ENCODE results near the gene CRYBG3. TPM values are rescaled to one million over a fixed set of nuclear protein-coding genes. Genes with fewer than 3 reads are reported as not detected.
A peak's percentile ranks its signal among the peaks of the same experiment; 100 is the strongest.
"Not testable (repeated sequence)": the region's sequence is repeated elsewhere in the genome, so short reads cannot be mapped to it uniquely, and the experiment has no call there.

CRYBG3 gene
- total RNA-seq, 1 donor from 2014 or later: 19.9 TPM

- no peak overlapping the region for H3K27ac ChIP-seq (replicated peaks)
- peaks cover 58% of the 10 kb centered on the region for H3K36me3 ChIP-seq
- no peaks in the 10 kb centered on the region for H3K9me3 ChIP-seq (replicated peaks)
- H3K4me3 ChIP-seq: no peak overlapping the region
- H3K4me1 ChIP-seq: peaks cover 13% of the 10 kb centered on the region
- no peak for TF ChIP-seq CTCF (IDR thresholded peaks at IDR 0.05; ENCODE audit: borderline replicate concordance)
- intact Hi-C loops (cut with micrococcal nuclease): no loop called here
- no peak for DNase-seq
- no peaks in the 10 kb centered on the region for H3K27me3 ChIP-seq (ENCODE audit: low read depth)
Observed at GRCh38 chr3:97896129-97896528, 74.3 kb downstream of the CRYBG3 start.

- no peak for TF ChIP-seq CTCF (IDR thresholded peaks at IDR 0.05; ENCODE audit: borderline replicate concordance)
- Histone ChIP-seq H3K4me3 (no peak overlapping the region), H3K27ac (replicated peaks) (no peak overlapping the region), H3K36me3 (peaks cover 53% of the 10 kb centered on the region), H3K27me3 (ENCODE audit: low read depth) (no peaks in the 10 kb centered on the region), H3K9me3 (replicated peaks) (no peaks in the 10 kb centered on the region), H3K4me1 (peaks cover 17% of the 10 kb centered on the region)
- DNase-seq: no peak
- intact Hi-C loops (cut with micrococcal nuclease): no loop called here
Observed at GRCh38 chr3:97896547-97896946, 74.7 kb downstream of the CRYBG3 start.

GRCh38 chr3:97899331-97899730, 77.5 kb downstream of the CRYBG3 start:
- DNase-seq: no peak
- no peaks in the 10 kb centered on the region for H3K9me3 ChIP-seq (replicated peaks)
- no peak for TF ChIP-seq CTCF (IDR thresholded peaks at IDR 0.05; ENCODE audit: borderline replicate concordance)
- intact Hi-C loops (cut with micrococcal nuclease): no loop called here
- H3K27ac ChIP-seq (replicated peaks): peak overlapping the region; percentile 89
- H3K27me3 ChIP-seq (ENCODE audit: low read depth): no peaks in the 10 kb centered on the region
- no peak overlapping the region for H3K4me3 ChIP-seq
- H3K4me1 ChIP-seq: peaks cover 36% of the 10 kb centered on the region
- peaks cover 34% of the 10 kb centered on the region for H3K36me3 ChIP-seq

GRCh38 chr3:97901313-97902248, 79.8 kb downstream of the CRYBG3 start:
- Histone ChIP-seq H3K4me3 (peak overlapping the region; percentile 36), H3K27ac (replicated peaks) (peak overlapping the region; percentile 89), H3K27me3 (ENCODE audit: low read depth) (no peaks in the 10 kb centered on the region), H3K4me1 (peaks cover 36% of the 10 kb centered on the region), H3K36me3 (peaks cover 19% of the 10 kb centered on the region), H3K9me3 (replicated peaks) (no peaks in the 10 kb centered on the region)
- intact Hi-C loops (cut with micrococcal nuclease): no loop called here
- no peak for TF ChIP-seq CTCF (IDR thresholded peaks at IDR 0.05; ENCODE audit: borderline replicate concordance)
- no peak for DNase-seq

GRCh38 chr3:97909830-97910229, 88.0 kb downstream of the CRYBG3 start:
- H3K9me3 ChIP-seq (replicated peaks); intact Hi-C loops (cut with micrococcal nuclease); H3K27ac ChIP-seq (replicated peaks); H3K4me3 ChIP-seq; DNase-seq; H3K27me3 ChIP-seq (ENCODE audit: low read depth): not testable (repeated sequence)
- Histone ChIP-seq H3K36me3 (peaks cover 30% of the 10 kb centered on the region), H3K4me1 (peaks cover 12% of the 10 kb centered on the region)

- H3K9me3 ChIP-seq (replicated peaks); intact Hi-C loops (cut with micrococcal nuclease); H3K27me3 ChIP-seq (ENCODE audit: low read depth); DNase-seq: not testable (repeated sequence)
- Histone ChIP-seq H3K36me3 (peaks cover 35% of the 10 kb centered on the region), H3K4me1 (peaks cover 12% of the 10 kb centered on the region), H3K27ac (replicated peaks) (peak overlapping the region; percentile 59), H3K4me3 (peak overlapping the region; percentile 42)
Observed at GRCh38 chr3:97910236-97910831, 88.5 kb downstream of the CRYBG3 start.

Measured in left ventricle myocardium inferior (tissue), 1 donor.